Measurements from ENCODE around the gene CTNNBL1.
"Not testable (repeated sequence)": the region's sequence is repeated elsewhere in the genome, so short reads cannot be mapped to it uniquely, and the experiment has no call there.

Gene CTNNBL1

GRCh38 chr20:37670351-37670791 lies 23.5 kb upstream of the CTNNBL1 start:
- peak overlapping the region; percentile 7 for H3K9ac ChIP-seq (ENCODE audit: insufficient read length)
- H3K9me3 ChIP-seq (ENCODE audit: low read depth, low read length): no peaks in the 10 kb centered on the region
- peak overlapping the region; percentile 75 for H3K4me3 ChIP-seq
- no peaks in the 10 kb centered on the region for H3K36me3 ChIP-seq (ENCODE audit: insufficient read depth, low read length)
- TF ChIP-seq EZH2 (IDR thresholded peaks at IDR 0.05): no peak
- peak; percentile 65 for TF ChIP-seq FOXP2 (optimal IDR thresholded peaks at IDR 0.05; ENCODE audit: control extremely low read depth, extremely low read length, insufficient read depth)
- 0 out of 2 replicates have a peak, but pooled peaks have one; percentile 25 for TF ChIP-seq POLR2AphosphoS5 (IDR thresholded peaks at IDR 0.05; ENCODE audit: borderline replicate concordance, low read depth, low read length)
- peak; percentile 26 for DNase-seq (ENCODE audit: low read depth, low spot score)
- peak overlapping the region; percentile 47 for H3K27ac ChIP-seq

- Histone ChIP-seq H3K9ac (ENCODE audit: insufficient read length) (no peak overlapping the region), H3K36me3 (ENCODE audit: insufficient read depth, low read length) (no peaks in the 10 kb centered on the region), H3K4me3 (no peak overlapping the region), H3K9me3 (ENCODE audit: low read depth, low read length) (no peaks in the 10 kb centered on the region), H3K27ac (no peak overlapping the region)
- no peak for TF ChIP-seq FOXP2 (optimal IDR thresholded peaks at IDR 0.05; ENCODE audit: control extremely low read depth, extremely low read length, insufficient read depth)
- no peak for TF ChIP-seq EZH2 (IDR thresholded peaks at IDR 0.05)
- TF ChIP-seq POLR2AphosphoS5 (IDR thresholded peaks at IDR 0.05; ENCODE audit: borderline replicate concordance, low read depth, low read length): no peak
- DNase-seq (ENCODE audit: low read depth, low spot score): no peak
Observed at GRCh38 chr20:37672143-37672542, 21.7 kb upstream of the CTNNBL1 start.

DNA sequence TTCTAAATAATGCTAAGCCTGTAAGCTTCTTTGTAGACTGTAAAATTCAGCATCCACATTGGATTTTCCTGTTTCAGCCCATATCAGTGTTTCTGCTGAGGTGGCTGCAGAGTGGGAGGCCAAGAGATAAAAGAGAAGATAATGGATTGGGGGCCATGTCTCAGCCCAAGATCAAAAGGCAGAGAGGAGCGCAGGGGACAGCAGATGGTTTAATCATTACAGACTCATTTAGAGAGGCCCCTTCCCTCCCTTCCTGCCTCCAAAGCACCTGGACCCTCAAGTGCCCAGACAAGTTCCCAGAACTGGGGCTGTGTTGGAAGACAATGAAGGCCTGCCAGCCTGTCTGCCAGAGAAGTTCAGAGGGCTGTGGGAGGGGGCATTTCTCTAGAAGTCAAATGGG lies 20.4 kb upstream of the CTNNBL1 start:
- TF ChIP-seq POLR2AphosphoS5 (IDR thresholded peaks at IDR 0.05; ENCODE audit: borderline replicate concordance, low read depth, low read length): no peak
- TF ChIP-seq FOXP2 (optimal IDR thresholded peaks at IDR 0.05; ENCODE audit: control extremely low read depth, extremely low read length, insufficient read depth): no peak
- TF ChIP-seq EZH2 (IDR thresholded peaks at IDR 0.05): no peak
- no peak for DNase-seq (ENCODE audit: low read depth, low spot score)
- no peak overlapping the region for H3K9ac ChIP-seq (ENCODE audit: insufficient read length)
- H3K4me3 ChIP-seq: no peak overlapping the region
- H3K36me3 ChIP-seq (ENCODE audit: insufficient read depth, low read length): no peaks in the 10 kb centered on the region
- no peak overlapping the region for H3K27ac ChIP-seq
- no peaks in the 10 kb centered on the region for H3K9me3 ChIP-seq (ENCODE audit: low read depth, low read length)

- no peak for TF ChIP-seq POLR2AphosphoS5 (IDR thresholded peaks at IDR 0.05; ENCODE audit: borderline replicate concordance, low read depth, low read length)
- TF ChIP-seq EZH2 (IDR thresholded peaks at IDR 0.05): no peak
- TF ChIP-seq FOXP2 (optimal IDR thresholded peaks at IDR 0.05; ENCODE audit: control extremely low read depth, extremely low read length, insufficient read depth): no peak
- no peak for DNase-seq (ENCODE audit: low read depth, low spot score)
- H3K9me3 ChIP-seq (ENCODE audit: low read depth, low read length): no peaks in the 10 kb centered on the region
- no peak overlapping the region for H3K9ac ChIP-seq (ENCODE audit: insufficient read length)
- no peak overlapping the region for H3K27ac ChIP-seq
- H3K36me3 ChIP-seq (ENCODE audit: insufficient read depth, low read length): no peaks in the 10 kb centered on the region
- no peak overlapping the region for H3K4me3 ChIP-seq
Observed at GRCh38 chr20:37676440-37676839, 17.4 kb upstream of the CTNNBL1 start.

DNA sequence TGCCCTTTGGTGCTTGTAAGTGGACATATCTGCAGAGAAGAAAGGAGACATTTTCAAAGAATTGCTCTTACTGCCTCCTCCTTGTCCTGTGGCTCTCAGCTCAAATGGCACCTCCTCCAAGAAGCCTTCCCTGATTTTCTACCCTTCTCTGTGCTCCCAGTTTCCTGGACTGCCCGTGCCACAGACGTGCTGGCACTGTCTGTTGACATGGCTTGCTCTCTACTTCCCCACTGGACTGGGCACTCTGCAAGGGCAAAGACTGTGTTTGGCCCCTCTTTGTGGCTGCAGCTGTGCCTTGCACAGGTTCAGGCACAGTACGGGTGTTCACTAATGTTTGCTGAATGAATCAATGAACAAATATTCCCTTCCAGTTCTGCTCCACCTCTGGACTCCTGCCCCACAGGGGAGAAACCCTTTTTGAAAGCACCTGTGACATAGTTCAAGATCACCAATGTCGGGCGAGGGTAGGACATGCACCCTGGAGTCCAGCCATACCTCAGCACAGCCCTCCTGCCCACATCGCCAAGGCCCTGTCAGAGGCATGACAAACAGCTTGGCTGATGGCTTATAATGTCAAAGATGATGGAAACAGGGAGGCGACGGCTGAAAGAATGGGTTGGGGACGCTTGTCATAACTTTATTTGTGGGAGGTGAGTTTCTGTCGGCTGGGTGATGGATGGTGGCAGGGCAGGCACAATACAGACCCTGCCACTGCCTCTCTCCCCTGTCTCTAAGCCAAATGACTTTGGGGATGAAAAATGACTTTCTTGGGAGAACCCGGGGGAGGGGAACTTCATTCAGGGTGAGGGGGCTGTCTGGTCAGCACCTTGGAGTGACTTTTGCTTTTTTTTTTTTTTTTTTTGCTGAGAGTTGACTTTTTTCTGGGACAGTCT lies 15.6 kb upstream of the CTNNBL1 start:
- no peaks in the 10 kb centered on the region for H3K36me3 ChIP-seq (ENCODE audit: insufficient read depth, low read length)
- no peak for DNase-seq (ENCODE audit: low read depth, low spot score)
- no peak overlapping the region for H3K9ac ChIP-seq (ENCODE audit: insufficient read length)
- no peak overlapping the region for H3K27ac ChIP-seq
- H3K9me3 ChIP-seq (ENCODE audit: low read depth, low read length): no peaks in the 10 kb centered on the region
- no peak overlapping the region for H3K4me3 ChIP-seq
- TF ChIP-seq EZH2 (IDR thresholded peaks at IDR 0.05) (no peak), FOXP2 (optimal IDR thresholded peaks at IDR 0.05; ENCODE audit: control extremely low read depth, extremely low read length, insufficient read depth) (no peak), POLR2AphosphoS5 (IDR thresholded peaks at IDR 0.05; ENCODE audit: borderline replicate concordance, low read depth, low read length) (no peak)

- not testable (repeated sequence) for H3K4me3 ChIP-seq; H3K9ac ChIP-seq (ENCODE audit: insufficient read length); DNase-seq (ENCODE audit: low read depth, low spot score); H3K36me3 ChIP-seq (ENCODE audit: insufficient read depth, low read length); H3K27ac ChIP-seq; H3K9me3 ChIP-seq (ENCODE audit: low read depth, low read length)
Observed at GRCh38 chr20:37679751-37680150, 14.1 kb upstream of the CTNNBL1 start.

GRCh38 chr20:37680420-37680819 lies 13.4 kb upstream of the CTNNBL1 start:
- Histone ChIP-seq H3K27ac (no peak overlapping the region), H3K9ac (ENCODE audit: insufficient read length) (no peak overlapping the region), H3K9me3 (ENCODE audit: low read depth, low read length) (no peaks in the 10 kb centered on the region), H3K36me3 (ENCODE audit: insufficient read depth, low read length) (no peaks in the 10 kb centered on the region), H3K4me3 (no peak overlapping the region)
- no peak for DNase-seq (ENCODE audit: low read depth, low spot score)
- no peak for TF ChIP-seq FOXP2 (optimal IDR thresholded peaks at IDR 0.05; ENCODE audit: control extremely low read depth, extremely low read length, insufficient read depth)
- TF ChIP-seq POLR2AphosphoS5 (IDR thresholded peaks at IDR 0.05; ENCODE audit: borderline replicate concordance, low read depth, low read length): no peak
- TF ChIP-seq EZH2 (IDR thresholded peaks at IDR 0.05): no peak

- Histone ChIP-seq H3K9me3 (ENCODE audit: low read depth, low read length) (no peaks in the 10 kb centered on the region), H3K9ac (ENCODE audit: insufficient read length) (no peak overlapping the region), H3K4me3 (no peak overlapping the region), H3K36me3 (ENCODE audit: insufficient read depth, low read length) (no peaks in the 10 kb centered on the region), H3K27ac (no peak overlapping the region)
- TF ChIP-seq EZH2 (IDR thresholded peaks at IDR 0.05): no peak
- TF ChIP-seq POLR2AphosphoS5 (IDR thresholded peaks at IDR 0.05; ENCODE audit: borderline replicate concordance, low read depth, low read length): no peak
- TF ChIP-seq FOXP2 (optimal IDR thresholded peaks at IDR 0.05; ENCODE audit: control extremely low read depth, extremely low read length, insufficient read depth): no peak
- DNase-seq (ENCODE audit: low read depth, low spot score): no peak
Observed at GRCh38 chr20:37681384-37682112, 12.3 kb upstream of the CTNNBL1 start.

GRCh38 chr20:37683146-37683545 lies 10.7 kb upstream of the CTNNBL1 start:
- H3K9me3 ChIP-seq (ENCODE audit: low read depth, low read length); H3K36me3 ChIP-seq (ENCODE audit: insufficient read depth, low read length); H3K4me3 ChIP-seq; H3K27ac ChIP-seq; H3K9ac ChIP-seq (ENCODE audit: insufficient read length); DNase-seq (ENCODE audit: low read depth, low spot score): not testable (repeated sequence)
